ENCODE results near the gene ING3. TPM values are rescaled to one million over a fixed set of nuclear protein-coding genes. Genes with fewer than 3 reads are reported as not detected.

Gene ING3
- total and polyA plus RNA-seq, 9 of the 15 experiments (the other 6 are each of a cell fraction or from before 2014, with no cell fraction given): 22.8 to 233 (median 50.4) TPM

DNA sequence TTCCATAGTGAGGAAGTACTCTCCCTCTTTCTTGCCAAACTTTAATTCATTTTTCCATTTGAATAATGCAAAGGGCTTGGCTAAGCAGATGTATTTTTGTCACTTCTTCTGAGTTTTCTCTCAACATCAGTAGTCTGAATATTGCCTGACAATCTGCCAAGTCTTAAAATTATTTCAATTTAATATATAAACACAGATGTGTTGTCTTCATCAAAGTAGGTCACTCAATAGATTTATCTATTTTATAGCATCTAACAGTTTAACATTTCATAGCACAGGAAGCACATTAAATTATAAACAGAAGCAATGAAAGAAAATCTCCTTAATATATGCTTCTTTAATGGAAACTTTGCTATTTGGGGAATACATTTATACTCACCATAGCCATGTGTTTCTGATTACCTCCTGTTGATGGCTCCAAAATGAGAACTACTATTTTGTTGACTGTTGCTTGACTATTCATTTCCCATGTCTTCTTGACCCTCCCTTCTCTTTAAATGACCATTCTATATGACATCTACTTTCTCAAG lies 42.5 kb downstream of the ING3 start (continued):
- TF ChIP-seq, protein P1, sequence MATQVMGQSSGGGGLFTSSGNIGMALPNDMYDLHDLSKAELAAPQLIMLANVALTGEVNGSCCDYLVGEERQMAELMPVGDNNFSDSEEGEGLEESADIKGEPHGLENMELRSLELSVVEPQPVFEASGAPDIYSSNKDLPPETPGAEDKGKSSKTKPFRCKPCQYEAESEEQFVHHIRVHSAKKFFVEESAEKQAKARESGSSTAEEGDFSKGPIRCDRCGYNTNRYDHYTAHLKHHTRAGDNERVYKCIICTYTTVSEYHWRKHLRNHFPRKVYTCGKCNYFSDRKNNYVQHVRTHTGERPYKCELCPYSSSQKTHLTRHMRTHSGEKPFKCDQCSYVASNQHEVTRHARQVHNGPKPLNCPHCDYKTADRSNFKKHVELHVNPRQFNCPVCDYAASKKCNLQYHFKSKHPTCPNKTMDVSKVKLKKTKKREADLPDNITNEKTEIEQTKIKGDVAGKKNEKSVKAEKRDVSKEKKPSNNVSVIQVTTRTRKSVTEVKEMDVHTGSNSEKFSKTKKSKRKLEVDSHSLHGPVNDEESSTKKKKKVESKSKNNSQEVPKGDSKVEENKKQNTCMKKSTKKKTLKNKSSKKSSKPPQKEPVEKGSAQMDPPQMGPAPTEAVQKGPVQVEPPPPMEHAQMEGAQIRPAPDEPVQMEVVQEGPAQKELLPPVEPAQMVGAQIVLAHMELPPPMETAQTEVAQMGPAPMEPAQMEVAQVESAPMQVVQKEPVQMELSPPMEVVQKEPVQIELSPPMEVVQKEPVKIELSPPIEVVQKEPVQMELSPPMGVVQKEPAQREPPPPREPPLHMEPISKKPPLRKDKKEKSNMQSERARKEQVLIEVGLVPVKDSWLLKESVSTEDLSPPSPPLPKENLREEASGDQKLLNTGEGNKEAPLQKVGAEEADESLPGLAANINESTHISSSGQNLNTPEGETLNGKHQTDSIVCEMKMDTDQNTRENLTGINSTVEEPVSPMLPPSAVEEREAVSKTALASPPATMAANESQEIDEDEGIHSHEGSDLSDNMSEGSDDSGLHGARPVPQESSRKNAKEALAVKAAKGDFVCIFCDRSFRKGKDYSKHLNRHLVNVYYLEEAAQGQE (IDR thresholded peaks at IDR 0.05; ENCODE audit: borderline replicate concordance): no peak
- TF ChIP-seq, protein P1 (CRISPR knock-in tag; IDR thresholded peaks at IDR 0.05; ENCODE audit: low read depth): no peak
- no peak for TF ChIP-seq NR4A1 (CRISPR knock-in tag; IDR thresholded peaks at IDR 0.05)
- 0 out of 2 replicates have a peak, but pooled peaks have one; percentile 19 for TF ChIP-seq NR4A1 (tag; IDR thresholded peaks at IDR 0.05)
- no peak for TF ChIP-seq CHD2 (IDR thresholded peaks at IDR 0.05; ENCODE audit: low read depth, low read length)
- no peak for TF ChIP-seq TRIM28 (IDR thresholded peaks at IDR 0.05)
- no peak for TF ChIP-seq KDM2B (CRISPR knock-in tag; IDR thresholded peaks at IDR 0.05)
- TF ChIP-seq, protein P2, sequence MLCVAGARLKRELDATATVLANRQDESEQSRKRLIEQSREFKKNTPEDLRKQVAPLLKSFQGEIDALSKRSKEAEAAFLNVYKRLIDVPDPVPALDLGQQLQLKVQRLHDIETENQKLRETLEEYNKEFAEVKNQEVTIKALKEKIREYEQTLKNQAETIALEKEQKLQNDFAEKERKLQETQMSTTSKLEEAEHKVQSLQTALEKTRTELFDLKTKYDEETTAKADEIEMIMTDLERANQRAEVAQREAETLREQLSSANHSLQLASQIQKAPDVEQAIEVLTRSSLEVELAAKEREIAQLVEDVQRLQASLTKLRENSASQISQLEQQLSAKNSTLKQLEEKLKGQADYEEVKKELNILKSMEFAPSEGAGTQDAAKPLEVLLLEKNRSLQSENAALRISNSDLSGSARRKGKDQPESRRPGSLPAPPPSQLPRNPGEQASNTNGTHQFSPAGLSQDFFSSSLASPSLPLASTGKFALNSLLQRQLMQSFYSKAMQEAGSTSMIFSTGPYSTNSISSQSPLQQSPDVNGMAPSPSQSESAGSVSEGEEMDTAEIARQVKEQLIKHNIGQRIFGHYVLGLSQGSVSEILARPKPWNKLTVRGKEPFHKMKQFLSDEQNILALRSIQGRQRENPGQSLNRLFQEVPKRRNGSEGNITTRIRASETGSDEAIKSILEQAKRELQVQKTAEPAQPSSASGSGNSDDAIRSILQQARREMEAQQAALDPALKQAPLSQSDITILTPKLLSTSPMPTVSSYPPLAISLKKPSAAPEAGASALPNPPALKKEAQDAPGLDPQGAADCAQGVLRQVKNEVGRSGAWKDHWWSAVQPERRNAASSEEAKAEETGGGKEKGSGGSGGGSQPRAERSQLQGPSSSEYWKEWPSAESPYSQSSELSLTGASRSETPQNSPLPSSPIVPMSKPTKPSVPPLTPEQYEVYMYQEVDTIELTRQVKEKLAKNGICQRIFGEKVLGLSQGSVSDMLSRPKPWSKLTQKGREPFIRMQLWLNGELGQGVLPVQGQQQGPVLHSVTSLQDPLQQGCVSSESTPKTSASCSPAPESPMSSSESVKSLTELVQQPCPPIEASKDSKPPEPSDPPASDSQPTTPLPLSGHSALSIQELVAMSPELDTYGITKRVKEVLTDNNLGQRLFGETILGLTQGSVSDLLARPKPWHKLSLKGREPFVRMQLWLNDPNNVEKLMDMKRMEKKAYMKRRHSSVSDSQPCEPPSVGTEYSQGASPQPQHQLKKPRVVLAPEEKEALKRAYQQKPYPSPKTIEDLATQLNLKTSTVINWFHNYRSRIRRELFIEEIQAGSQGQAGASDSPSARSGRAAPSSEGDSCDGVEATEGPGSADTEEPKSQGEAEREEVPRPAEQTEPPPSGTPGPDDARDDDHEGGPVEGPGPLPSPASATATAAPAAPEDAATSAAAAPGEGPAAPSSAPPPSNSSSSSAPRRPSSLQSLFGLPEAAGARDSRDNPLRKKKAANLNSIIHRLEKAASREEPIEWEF (CRISPR knock-in tag; IDR thresholded peaks at IDR 0.05): no peak
- no peak for TF ChIP-seq XRCC4 (IDR thresholded peaks at IDR 0.05; ENCODE audit: extremely low read depth, insufficient read depth, insufficient read length)
- no peak for TF ChIP-seq ZNF23 (CRISPR knock-in tag; IDR thresholded peaks at IDR 0.05)
- no peak for TF ChIP-seq RFX1 (IDR thresholded peaks at IDR 0.05)
- TF ChIP-seq, protein P3, sequence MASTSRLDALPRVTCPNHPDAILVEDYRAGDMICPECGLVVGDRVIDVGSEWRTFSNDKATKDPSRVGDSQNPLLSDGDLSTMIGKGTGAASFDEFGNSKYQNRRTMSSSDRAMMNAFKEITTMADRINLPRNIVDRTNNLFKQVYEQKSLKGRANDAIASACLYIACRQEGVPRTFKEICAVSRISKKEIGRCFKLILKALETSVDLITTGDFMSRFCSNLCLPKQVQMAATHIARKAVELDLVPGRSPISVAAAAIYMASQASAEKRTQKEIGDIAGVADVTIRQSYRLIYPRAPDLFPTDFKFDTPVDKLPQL (IDR thresholded peaks at IDR 0.05; ENCODE audit: extremely low read depth, insufficient read length): no peak
- TF ChIP-seq MTA1 (IDR thresholded peaks at IDR 0.05; ENCODE audit: borderline replicate concordance): no peak
- TF ChIP-seq MYC (IDR thresholded peaks at IDR 0.05; ENCODE audit: low read depth, low read length): peak; percentile 49
- TF ChIP-seq MYC (CRISPR knock-in tag; IDR thresholded peaks at IDR 0.05; ENCODE audit: borderline replicate concordance, low read depth): no peak
